Measurements from ENCODE around the gene LTB.
A peak's percentile ranks its signal among the peaks of the same experiment; 100 is the strongest.

Gene LTB

DNA sequence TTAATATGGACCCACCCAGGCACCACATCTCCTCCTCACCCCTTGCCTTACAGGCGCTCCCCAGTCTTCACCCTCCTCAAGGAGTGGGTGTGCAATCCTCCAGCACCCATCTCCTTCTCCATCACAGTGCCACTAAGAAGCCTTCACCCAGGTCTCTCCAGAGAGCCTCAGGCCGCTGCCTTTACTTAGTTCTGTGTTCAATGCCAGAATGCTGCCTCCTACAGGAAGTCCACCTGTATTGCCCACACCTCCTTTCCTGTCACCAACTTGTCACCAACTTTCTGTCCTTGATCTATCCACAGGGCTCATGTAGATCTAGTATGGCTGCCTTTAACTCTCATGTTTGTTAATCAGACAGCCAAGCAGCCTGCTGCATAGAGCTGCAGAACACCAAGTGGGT lies 3.3 kb upstream of the LTB start:
- H3K27ac ChIP-seq (ENCODE audit: low read depth, low read length) = no peak overlapping the region
- H3K36me3 ChIP-seq (ENCODE audit: control insufficient read depth in 5 of 5, insufficient read depth in 5 of 5, low read length in 5 of 5) = no peaks in the 10 kb centered on the region
- H3K4me1 ChIP-seq (ENCODE audit: control insufficient read depth in 5 of 5, insufficient read depth in 5 of 5, low read length in 5 of 5) = peaks cover 5 to 67% (median 31%) of the 10 kb centered on the region in 5 donors
- no peak overlapping the region for H3K9ac ChIP-seq (ENCODE audit: low read length in 5 of 5)
- no peaks in the 10 kb centered on the region for H3K9me3 ChIP-seq (ENCODE audit: control insufficient read depth in 5 of 5, low read length in 5 of 5)
- H3K4me3 ChIP-seq (ENCODE audit: low read depth in 1 of 5, low read length in 5 of 5) = no peak overlapping the region
- peaks cover 0 to 9% (median 5%) of the 10 kb centered on the region in 5 donors for H3K27me3 ChIP-seq (ENCODE audit: control insufficient read depth in 5 of 5, insufficient read depth in 4 of 5, low read length in 5 of 5)

DNA sequence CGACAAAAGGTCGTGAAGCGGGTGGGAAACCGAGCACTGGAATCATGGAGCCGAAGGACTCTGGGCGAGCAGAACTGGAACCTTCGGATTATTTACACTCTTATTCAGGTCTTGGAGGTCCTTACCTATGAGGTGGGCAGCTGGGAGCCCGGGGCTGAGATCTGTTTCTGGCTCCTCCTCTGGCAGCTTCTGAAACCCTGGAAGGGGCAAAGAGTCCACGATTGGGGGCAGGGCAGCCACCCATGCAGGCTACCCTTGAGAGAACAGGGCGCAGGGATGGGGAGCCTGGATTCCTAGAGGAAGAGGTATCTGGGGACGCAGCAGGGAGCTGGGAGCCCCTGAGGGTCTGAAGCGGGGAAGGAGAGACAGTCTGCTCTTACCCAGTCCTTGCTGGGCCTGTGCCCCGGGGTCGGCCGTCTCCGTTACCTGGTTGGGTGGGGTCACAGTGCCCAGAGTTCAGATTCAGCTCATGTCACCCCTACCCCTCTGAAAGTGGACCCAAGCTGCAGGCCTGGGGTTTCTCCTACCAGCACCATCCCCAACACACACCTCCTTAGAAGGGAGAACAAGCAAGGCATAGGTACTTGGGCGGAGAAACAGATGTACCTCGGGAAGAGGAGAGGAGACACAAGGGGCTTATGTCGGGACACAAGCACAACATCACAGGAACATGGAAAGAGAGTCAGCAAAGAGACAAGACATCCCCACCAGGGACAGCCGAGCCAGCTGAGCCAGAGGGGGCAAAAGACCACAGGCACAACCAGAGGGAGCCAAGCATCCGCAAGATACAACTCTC lies 592 bp downstream of the LTB start:
- Histone ChIP-seq H3K4me3 (ENCODE audit: low read depth in 1 of 5, low read length in 5 of 5) (peak overlapping the region; percentile 89 to 96 (median 92)), H3K9me3 (ENCODE audit: control insufficient read depth in 5 of 5, low read length in 5 of 5) (no peaks in the 10 kb centered on the region), H3K27ac (ENCODE audit: low read depth, low read length) (peak overlapping the region; percentile 70), H3K27me3 (ENCODE audit: control insufficient read depth in 5 of 5, insufficient read depth in 4 of 5, low read length in 5 of 5) (peaks cover 0 to 6% (median 2%) of the 10 kb centered on the region in 5 donors), H3K36me3 (ENCODE audit: control insufficient read depth in 5 of 5, insufficient read depth in 5 of 5, low read length in 5 of 5) (peaks cover 0 to 4% (median 0%) of the 10 kb centered on the region in 5 donors), H3K9ac (ENCODE audit: low read length in 5 of 5) (peak overlapping the region; percentile 76 to 96 (median 93)), H3K4me1 (ENCODE audit: control insufficient read depth in 5 of 5, insufficient read depth in 5 of 5, low read length in 5 of 5) (peaks cover 5 to 54% (median 27%) of the 10 kb centered on the region in 5 donors)

DNA sequence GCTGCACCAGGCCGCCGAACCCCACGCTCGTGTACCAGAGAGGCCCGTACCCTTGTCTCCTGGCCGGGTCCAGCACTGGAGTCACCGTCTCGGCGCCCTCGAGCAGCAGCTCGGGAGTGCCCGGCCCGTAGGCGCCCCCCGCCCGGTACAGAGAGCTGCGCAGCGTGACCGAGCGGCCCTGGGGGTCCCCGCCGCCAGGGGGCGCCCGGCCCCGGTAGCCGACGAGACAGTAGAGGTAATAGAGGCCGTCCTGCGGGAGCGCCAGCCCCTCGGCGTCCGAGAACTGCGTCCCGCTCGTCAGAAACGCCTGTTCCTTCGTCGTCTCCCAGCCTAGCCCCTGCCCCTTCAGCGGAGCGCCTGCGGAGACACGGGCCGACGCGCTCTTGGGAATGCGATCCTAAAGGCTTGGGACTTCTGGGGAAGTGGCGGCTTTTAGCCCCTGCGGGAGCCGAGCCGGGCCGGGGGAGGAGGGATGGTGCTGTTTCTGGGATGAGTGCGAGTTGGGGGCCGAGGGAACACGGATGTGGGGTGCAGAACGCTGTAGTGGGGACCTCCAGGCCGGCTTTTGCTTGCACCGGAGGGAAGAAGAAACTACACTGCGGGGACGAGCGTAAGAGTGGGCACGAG lies 1.3 kb downstream of the LTB start:
- peak overlapping the region; percentile 76 to 96 (median 93) for H3K9ac ChIP-seq (ENCODE audit: low read length in 5 of 5)
- H3K4me1 ChIP-seq (ENCODE audit: control insufficient read depth in 5 of 5, insufficient read depth in 5 of 5, low read length in 5 of 5) = peaks cover 5 to 53% (median 27%) of the 10 kb centered on the region in 5 donors
- H3K36me3 ChIP-seq (ENCODE audit: control insufficient read depth in 5 of 5, insufficient read depth in 5 of 5, low read length in 5 of 5) = peaks cover 0 to 4% (median 0%) of the 10 kb centered on the region in 5 donors
- H3K9me3 ChIP-seq (ENCODE audit: control insufficient read depth in 5 of 5, low read length in 5 of 5) = no peaks in the 10 kb centered on the region
- H3K4me3 ChIP-seq (ENCODE audit: low read depth in 1 of 5, low read length in 5 of 5) = peak overlapping the region; percentile 89 to 96 (median 92)
- peak overlapping the region; percentile 70 for H3K27ac ChIP-seq (ENCODE audit: low read depth, low read length)
- H3K27me3 ChIP-seq (ENCODE audit: control insufficient read depth in 5 of 5, insufficient read depth in 4 of 5, low read length in 5 of 5) = peaks cover 0 to 4% (median 0%) of the 10 kb centered on the region in 5 donors

DNA sequence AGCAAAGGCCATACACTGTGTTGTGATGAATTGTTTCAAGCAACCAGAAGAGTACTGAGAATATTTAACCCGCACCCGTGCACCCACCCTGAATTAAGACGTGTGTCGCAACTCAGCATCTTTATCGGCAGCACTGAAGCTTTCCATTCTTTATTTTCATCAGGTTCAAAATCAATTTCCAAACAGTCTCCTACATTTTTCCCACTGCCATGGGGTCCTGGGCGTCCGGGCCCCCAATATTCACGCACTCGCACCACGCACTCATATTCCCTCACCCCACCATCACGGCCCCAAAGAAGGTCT lies 1.8 kb downstream of the LTB start:
- Histone ChIP-seq H3K4me1 (ENCODE audit: control insufficient read depth in 5 of 5, insufficient read depth in 5 of 5, low read length in 5 of 5) (peaks cover 5 to 53% (median 29%) of the 10 kb centered on the region in 5 donors), H3K9ac (ENCODE audit: low read length in 5 of 5) (peak overlapping the region in 4 of 5 donors; percentile 1 to 96 (median 94)), H3K4me3 (ENCODE audit: low read depth in 1 of 5, low read length in 5 of 5) (peak overlapping the region; percentile 48 to 96 (median 89)), H3K27ac (ENCODE audit: low read depth, low read length) (no peak overlapping the region), H3K9me3 (ENCODE audit: control insufficient read depth in 5 of 5, low read length in 5 of 5) (no peaks in the 10 kb centered on the region), H3K27me3 (ENCODE audit: control insufficient read depth in 5 of 5, insufficient read depth in 4 of 5, low read length in 5 of 5) (peaks cover 0 to 3% (median 0%) of the 10 kb centered on the region in 5 donors), H3K36me3 (ENCODE audit: control insufficient read depth in 5 of 5, insufficient read depth in 5 of 5, low read length in 5 of 5) (peaks cover 0 to 4% (median 0%) of the 10 kb centered on the region in 5 donors)

DNA sequence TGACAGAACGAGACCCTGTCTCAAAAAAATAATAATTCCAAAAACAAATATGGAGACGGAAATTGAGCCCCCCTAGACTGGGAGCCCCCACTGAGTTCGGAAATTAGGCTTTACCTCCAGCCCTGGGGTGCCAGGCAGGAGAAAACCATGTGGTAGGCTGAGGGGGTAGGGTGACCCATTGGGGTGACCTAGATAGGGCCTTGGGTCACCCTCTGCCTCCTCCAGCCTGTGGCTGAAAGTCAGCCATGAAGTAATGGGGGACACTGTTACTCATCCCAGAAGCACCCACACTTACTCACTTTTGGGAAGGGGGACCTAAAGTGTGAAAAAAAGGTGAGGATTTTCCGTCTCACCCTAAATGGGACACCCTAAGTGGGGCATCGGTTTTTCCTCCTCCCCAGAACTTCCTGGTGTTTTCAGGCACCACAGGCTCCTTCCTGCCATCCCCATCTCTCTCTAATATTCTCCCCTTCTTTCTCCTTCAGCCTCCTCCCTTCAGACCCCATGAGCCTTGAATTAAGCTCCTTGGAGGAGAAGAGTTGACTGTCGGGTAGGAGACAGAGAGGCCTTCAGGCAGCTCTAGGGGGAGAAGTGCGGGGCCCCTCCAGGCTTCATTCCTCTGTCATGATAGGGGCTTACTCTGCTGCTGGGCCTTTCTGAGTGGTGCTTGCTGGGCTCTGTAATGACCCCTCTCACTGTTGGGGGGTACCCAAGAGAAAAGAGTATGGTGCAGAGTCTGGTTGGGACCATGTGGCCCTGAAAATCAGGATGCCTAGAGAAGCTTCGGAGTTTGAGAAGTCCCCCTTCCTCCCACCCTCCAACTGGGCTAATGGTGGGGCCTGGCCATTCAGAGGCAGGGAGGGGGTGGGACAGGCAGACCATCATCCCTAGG lies 2.4 kb downstream of the LTB start:
- H3K4me3 ChIP-seq (ENCODE audit: low read depth in 1 of 5, low read length in 5 of 5) = peak overlapping the region in 1 of 5 donors; percentile 92
- no peak overlapping the region for H3K27ac ChIP-seq (ENCODE audit: low read depth, low read length)
- peaks cover 0 to 4% (median 0%) of the 10 kb centered on the region in 5 donors for H3K36me3 ChIP-seq (ENCODE audit: control insufficient read depth in 5 of 5, insufficient read depth in 5 of 5, low read length in 5 of 5)
- no peaks in the 10 kb centered on the region for H3K9me3 ChIP-seq (ENCODE audit: control insufficient read depth in 5 of 5, low read length in 5 of 5)
- peaks cover 0 to 4% (median 0%) of the 10 kb centered on the region in 5 donors for H3K27me3 ChIP-seq (ENCODE audit: control insufficient read depth in 5 of 5, insufficient read depth in 4 of 5, low read length in 5 of 5)
- H3K4me1 ChIP-seq (ENCODE audit: control insufficient read depth in 5 of 5, insufficient read depth in 5 of 5, low read length in 5 of 5) = peaks cover 5 to 54% (median 30%) of the 10 kb centered on the region in 5 donors
- peak overlapping the region in 2 of 5 donors; percentile 23 to 94 for H3K9ac ChIP-seq (ENCODE audit: low read length in 5 of 5)

- Histone ChIP-seq H3K36me3 (ENCODE audit: control insufficient read depth in 5 of 5, insufficient read depth in 5 of 5, low read length in 5 of 5) (peaks cover 0 to 4% (median 0%) of the 10 kb centered on the region in 5 donors), H3K27ac (ENCODE audit: low read depth, low read length) (no peak overlapping the region), H3K4me3 (ENCODE audit: low read depth in 1 of 5, low read length in 5 of 5) (no peak overlapping the region), H3K4me1 (ENCODE audit: control insufficient read depth in 5 of 5, insufficient read depth in 5 of 5, low read length in 5 of 5) (peaks cover 5 to 54% (median 30%) of the 10 kb centered on the region in 5 donors), H3K9ac (ENCODE audit: low read length in 5 of 5) (no peak overlapping the region), H3K27me3 (ENCODE audit: control insufficient read depth in 5 of 5, insufficient read depth in 4 of 5, low read length in 5 of 5) (peaks cover 0 to 4% (median 0%) of the 10 kb centered on the region in 5 donors), H3K9me3 (ENCODE audit: control insufficient read depth in 5 of 5, low read length in 5 of 5) (no peaks in the 10 kb centered on the region)
These were observed 3.1 kb downstream of the LTB start for GRCh38 chr6:31579119-31579505.

- H3K9ac ChIP-seq (ENCODE audit: low read length in 5 of 5) = no peak overlapping the region
- no peak overlapping the region for H3K27ac ChIP-seq (ENCODE audit: low read depth, low read length)
- H3K9me3 ChIP-seq (ENCODE audit: control insufficient read depth in 5 of 5, low read length in 5 of 5) = no peaks in the 10 kb centered on the region
- H3K36me3 ChIP-seq (ENCODE audit: control insufficient read depth in 5 of 5, insufficient read depth in 5 of 5, low read length in 5 of 5) = peaks cover 0 to 4% (median 0%) of the 10 kb centered on the region in 5 donors
- H3K4me3 ChIP-seq (ENCODE audit: low read depth in 1 of 5, low read length in 5 of 5) = no peak overlapping the region
- H3K27me3 ChIP-seq (ENCODE audit: control insufficient read depth in 5 of 5, insufficient read depth in 4 of 5, low read length in 5 of 5) = peaks cover 0 to 4% (median 0%) of the 10 kb centered on the region in 5 donors
- H3K4me1 ChIP-seq (ENCODE audit: control insufficient read depth in 5 of 5, insufficient read depth in 5 of 5, low read length in 5 of 5) = peaks cover 5 to 54% (median 30%) of the 10 kb centered on the region in 5 donors
These were observed 3.8 kb downstream of the LTB start for GRCh38 chr6:31578184-31579118.

GRCh38 chr6:31577579-31577966 lies 4.7 kb downstream of the LTB start:
- no peak overlapping the region for H3K4me3 ChIP-seq (ENCODE audit: low read depth in 1 of 5, low read length in 5 of 5)

More at GRCh38 chr6:31577579-31577966, 4.7 kb downstream of the LTB start:
- Histone ChIP-seq H3K9me3 (ENCODE audit: control insufficient read depth in 5 of 5, low read length in 5 of 5) (no peaks in the 10 kb centered on the region), H3K9ac (ENCODE audit: low read length in 5 of 5) (no peak overlapping the region), H3K27me3 (ENCODE audit: control insufficient read depth in 5 of 5, insufficient read depth in 4 of 5, low read length in 5 of 5) (peaks cover 0 to 4% (median under 1%) of the 10 kb centered on the region in 5 donors), H3K27ac (ENCODE audit: low read depth, low read length) (no peak overlapping the region), H3K36me3 (ENCODE audit: control insufficient read depth in 5 of 5, insufficient read depth in 5 of 5, low read length in 5 of 5) (peaks cover 0 to 4% (median 0%) of the 10 kb centered on the region in 5 donors), H3K4me1 (ENCODE audit: control insufficient read depth in 5 of 5, insufficient read depth in 5 of 5, low read length in 5 of 5) (peaks cover 4 to 50% (median 30%) of the 10 kb centered on the region in 5 donors)

All from subcutaneous abdominal adipose tissue (tissue), 5 donors.